ENCODE data around the gene CCDC34.

Gene CCDC34

DNA sequence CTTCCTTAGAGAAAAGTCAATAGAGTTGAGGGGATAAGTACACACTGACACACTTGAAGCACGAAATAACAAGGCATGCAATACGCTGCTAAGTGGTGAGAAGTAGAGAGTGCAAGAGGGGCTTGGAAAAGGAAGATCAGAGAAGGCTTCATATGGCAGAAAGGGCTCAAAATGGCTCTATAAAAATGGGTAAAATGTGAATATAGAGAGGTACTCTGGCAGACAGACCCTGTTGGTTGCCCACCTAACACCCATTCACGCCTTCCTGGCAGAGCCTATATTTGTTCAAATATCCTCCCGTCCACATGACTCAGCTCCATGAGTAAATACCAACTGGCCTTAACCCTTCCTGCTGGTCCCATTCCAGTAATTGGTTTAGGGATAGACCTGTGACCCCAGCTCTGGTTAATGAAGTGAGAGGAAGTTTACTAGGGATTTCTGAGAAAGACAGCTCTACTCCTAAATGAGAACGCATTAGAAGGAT is 38.9 kb upstream of the CCDC34 start:
- no peaks in the 10 kb centered on the region for H3K36me3 ChIP-seq (ENCODE audit: insufficient read depth, low read length)
- no peaks in the 10 kb centered on the region for H3K9me2 ChIP-seq (ENCODE audit: low read depth, low read length)
- H4K20me1 ChIP-seq (ENCODE audit: insufficient read depth, low read length), result no peaks in the 10 kb centered on the region
- H2AFZ ChIP-seq (ENCODE audit: low read length), result no peak overlapping the region
- no peaks in the 10 kb centered on the region for H3K4me1 ChIP-seq (ENCODE audit: insufficient read depth, low read length, severe bottlenecking)
- no peak overlapping the region for H3K9ac ChIP-seq (ENCODE audit: low read length)
- H3K4me3 ChIP-seq (ENCODE audit: low read depth, low read length, poor library complexity, severe bottlenecking), result no peak overlapping the region
- no peak overlapping the region for H3K4me2 ChIP-seq (ENCODE audit: low read length)
- H3K9me3 ChIP-seq (ENCODE audit: low read length), result no peaks in the 10 kb centered on the region
- no peak overlapping the region for H3K27ac ChIP-seq (ENCODE audit: low read depth, low read length, poor library complexity, severe bottlenecking)
- H3F3A ChIP-seq (ENCODE audit: insufficient read depth, low read length), result no peaks in the 10 kb centered on the region
- no peaks in the 10 kb centered on the region for H3K79me2 ChIP-seq (ENCODE audit: insufficient read depth, low read length)
- no peaks in the 10 kb centered on the region for H3K27me3 ChIP-seq (ENCODE audit: insufficient read depth, low read length)
- TF ChIP-seq EZH2 (IDR thresholded peaks at IDR 0.05; ENCODE audit: borderline replicate concordance, low read length) (no peak), CTCF (IDR thresholded peaks at IDR 0.05; ENCODE audit: low read length) (no peak)

DNA sequence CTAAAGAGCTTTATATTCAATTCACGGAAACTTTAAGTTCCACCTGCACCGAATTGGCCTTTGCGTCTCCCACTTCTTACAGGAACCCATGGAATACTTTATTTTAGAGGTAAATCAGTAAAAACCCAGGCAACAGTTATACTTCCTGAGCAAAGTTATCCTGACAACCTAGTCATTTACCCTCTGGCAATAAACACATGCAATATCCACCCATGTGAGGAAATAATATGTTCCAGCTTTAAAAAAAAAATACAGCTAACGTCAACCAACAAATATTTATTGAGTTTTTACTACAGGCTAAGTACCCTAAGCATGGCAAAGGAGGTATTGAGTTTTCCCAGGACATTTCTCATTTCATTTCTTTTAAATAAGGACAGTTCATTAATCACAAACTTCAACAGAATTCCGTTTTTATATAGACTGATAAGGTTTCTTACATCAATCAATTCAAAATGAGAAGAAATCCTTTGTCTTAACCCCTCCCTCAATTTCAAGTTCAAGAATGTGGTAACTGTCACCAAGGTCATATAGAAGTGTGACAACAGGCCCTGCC is 38.3 kb upstream of the CCDC34 start:
- no peak overlapping the region for H3K4me3 ChIP-seq (ENCODE audit: low read depth, low read length, poor library complexity, severe bottlenecking)
- no peaks in the 10 kb centered on the region for H3K79me2 ChIP-seq (ENCODE audit: insufficient read depth, low read length)
- no peaks in the 10 kb centered on the region for H3F3A ChIP-seq (ENCODE audit: insufficient read depth, low read length)
- H3K4me1 ChIP-seq (ENCODE audit: insufficient read depth, low read length, severe bottlenecking), result no peaks in the 10 kb centered on the region
- H3K4me2 ChIP-seq (ENCODE audit: low read length), result no peak overlapping the region
- TF ChIP-seq EZH2 (IDR thresholded peaks at IDR 0.05; ENCODE audit: borderline replicate concordance, low read length) (no peak), CTCF (IDR thresholded peaks at IDR 0.05; ENCODE audit: low read length) (no peak)
- H3K36me3 ChIP-seq (ENCODE audit: insufficient read depth, low read length), result no peaks in the 10 kb centered on the region
- no peaks in the 10 kb centered on the region for H3K9me3 ChIP-seq (ENCODE audit: low read length)
- H3K9me2 ChIP-seq (ENCODE audit: low read depth, low read length), result no peaks in the 10 kb centered on the region
- H4K20me1 ChIP-seq (ENCODE audit: insufficient read depth, low read length), result no peaks in the 10 kb centered on the region
- H3K27me3 ChIP-seq (ENCODE audit: insufficient read depth, low read length), result no peaks in the 10 kb centered on the region
- no peak overlapping the region for H3K9ac ChIP-seq (ENCODE audit: low read length)
- H2AFZ ChIP-seq (ENCODE audit: low read length), result no peak overlapping the region
- no peak overlapping the region for H3K27ac ChIP-seq (ENCODE audit: low read depth, low read length, poor library complexity, severe bottlenecking)

DNA sequence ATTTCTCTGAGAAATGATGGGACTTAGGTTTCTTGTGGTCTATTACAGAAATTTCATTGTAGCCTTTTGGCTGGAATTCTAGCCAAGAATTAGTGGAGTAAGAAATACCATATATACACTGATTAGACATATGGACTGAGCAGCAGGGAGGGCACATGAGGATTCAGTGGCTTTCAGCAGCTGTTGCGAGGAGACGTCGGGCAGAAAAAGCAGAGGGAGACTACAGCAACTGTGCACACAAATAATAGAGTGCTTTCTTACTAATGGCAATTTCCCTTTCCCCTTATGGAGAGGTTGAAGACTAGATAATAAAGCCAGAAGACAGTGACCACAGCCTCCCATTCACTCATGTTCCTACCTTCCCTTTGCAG is 35.4 kb upstream of the CCDC34 start:
- Histone ChIP-seq H3K27ac (ENCODE audit: low read depth, low read length, poor library complexity, severe bottlenecking) (no peak overlapping the region), H3K4me3 (ENCODE audit: low read depth, low read length, poor library complexity, severe bottlenecking) (no peak overlapping the region), H3K4me1 (ENCODE audit: insufficient read depth, low read length, severe bottlenecking) (no peaks in the 10 kb centered on the region), H3F3A (ENCODE audit: insufficient read depth, low read length) (no peaks in the 10 kb centered on the region), H4K20me1 (ENCODE audit: insufficient read depth, low read length) (no peaks in the 10 kb centered on the region), H3K9ac (ENCODE audit: low read length) (no peak overlapping the region), H3K27me3 (ENCODE audit: insufficient read depth, low read length) (no peaks in the 10 kb centered on the region), H3K79me2 (ENCODE audit: insufficient read depth, low read length) (no peaks in the 10 kb centered on the region), H3K9me3 (ENCODE audit: low read length) (no peaks in the 10 kb centered on the region), H3K4me2 (ENCODE audit: low read length) (no peak overlapping the region), H2AFZ (ENCODE audit: low read length) (no peak overlapping the region), H3K9me2 (ENCODE audit: low read depth, low read length) (no peaks in the 10 kb centered on the region), H3K36me3 (ENCODE audit: insufficient read depth, low read length) (no peaks in the 10 kb centered on the region)
- TF ChIP-seq CTCF (IDR thresholded peaks at IDR 0.05; ENCODE audit: low read length) (no peak), EZH2 (IDR thresholded peaks at IDR 0.05; ENCODE audit: borderline replicate concordance, low read length) (no peak)

All from OCI-LY1 (cell line).